C4-2B (cell line): Measurements from ENCODE around the gene HOXA7.

Source experiments
- H3K27ac ChIP-seq: fragments of 450-650 bp; 2 replicates; pipeline ENCODE4 v1.5.1; 2017
- CTCF ChIP-seq: fragments of 450-650 bp; conservative IDR thresholded peaks from 2 replicates; pipeline ENCODE4 v1.5.1; 2017; ENCODE audit warnings: mild to moderate bottlenecking
- ZFX ChIP-seq: fragments of 450-650 bp; IDR thresholded peaks from 2 replicates; pipeline ENCODE4 v1.6.1; 2017

HOXA7 gene

GRCh38 chr7:27156508-27156898 is at the start of gene HOXA7:
Gene HOXA7 (minus strand): TSS chr7:27156675. CDS start chr7:27156545, 130 bp downstream.
- TF ChIP-seq CTCF (no peak), ZFX (no peak)
- H3K27ac ChIP-seq, result peak within 1 kb of the TSS; percentile 57

GRCh38 chr7:27205325-27206280 is 49.1 kb upstream of the HOXA7 start:
- TF ChIP-seq ZFX (no peak), CTCF (no peak)

GRCh38 chr7:27204851-27205322 is 48.4 kb upstream of the HOXA7 start:
- TF ChIP-seq ZFX (no peak), CTCF (no peak)
- H3K27ac ChIP-seq, result no peak overlapping the region

More at GRCh38 chr7:27205325-27206280, 49.1 kb upstream of the HOXA7 start:
- no peak overlapping the region for H3K27ac ChIP-seq

- TF ChIP-seq ZFX (no peak), CTCF (no peak)
- H3K27ac ChIP-seq, result no peak overlapping the region
Observed at GRCh38 chr7:27203964-27204594, 47.6 kb upstream of the HOXA7 start.

- TF ChIP-seq ZFX (no peak), CTCF (no peak)
- no peak overlapping the region for H3K27ac ChIP-seq
Observed at GRCh38 chr7:27203365-27203953, 47.0 kb upstream of the HOXA7 start.

- TF ChIP-seq CTCF (no peak), ZFX (no peak)
- H3K27ac ChIP-seq, result no peak overlapping the region
Observed at GRCh38 chr7:27202862-27203134, 46.3 kb upstream of the HOXA7 start.
